GM12891 (cell line): ENCODE results near the gene CDYL.

ENCODE experiments used
- PAX5 ChIP-seq: IDR thresholded peaks from 2 replicates; pipeline ENCODE4 v1.6.1; 2011; ENCODE audit warnings: low read length, moderate library complexity, mild to moderate bottlenecking; ENCODE audit not compliant: insufficient read depth, severe bottlenecking
- POLR2A ChIP-seq: IDR thresholded peaks from 2 replicates; pipeline ENCODE4 v1.6.1; 2011; ENCODE audit warnings: low read depth, low read length, control low read depth
- POLR2AphosphoS5 ChIP-seq: IDR thresholded peaks from 2 replicates; pipeline ENCODE4 v1.6.1; 2011; ENCODE audit warnings: low read depth, low read length, control low read depth
- TAF1 ChIP-seq: IDR thresholded peaks from 2 replicates; pipeline ENCODE4 v1.6.1; 2011; ENCODE audit warnings: low read depth, low read length, control low read depth

DNA sequence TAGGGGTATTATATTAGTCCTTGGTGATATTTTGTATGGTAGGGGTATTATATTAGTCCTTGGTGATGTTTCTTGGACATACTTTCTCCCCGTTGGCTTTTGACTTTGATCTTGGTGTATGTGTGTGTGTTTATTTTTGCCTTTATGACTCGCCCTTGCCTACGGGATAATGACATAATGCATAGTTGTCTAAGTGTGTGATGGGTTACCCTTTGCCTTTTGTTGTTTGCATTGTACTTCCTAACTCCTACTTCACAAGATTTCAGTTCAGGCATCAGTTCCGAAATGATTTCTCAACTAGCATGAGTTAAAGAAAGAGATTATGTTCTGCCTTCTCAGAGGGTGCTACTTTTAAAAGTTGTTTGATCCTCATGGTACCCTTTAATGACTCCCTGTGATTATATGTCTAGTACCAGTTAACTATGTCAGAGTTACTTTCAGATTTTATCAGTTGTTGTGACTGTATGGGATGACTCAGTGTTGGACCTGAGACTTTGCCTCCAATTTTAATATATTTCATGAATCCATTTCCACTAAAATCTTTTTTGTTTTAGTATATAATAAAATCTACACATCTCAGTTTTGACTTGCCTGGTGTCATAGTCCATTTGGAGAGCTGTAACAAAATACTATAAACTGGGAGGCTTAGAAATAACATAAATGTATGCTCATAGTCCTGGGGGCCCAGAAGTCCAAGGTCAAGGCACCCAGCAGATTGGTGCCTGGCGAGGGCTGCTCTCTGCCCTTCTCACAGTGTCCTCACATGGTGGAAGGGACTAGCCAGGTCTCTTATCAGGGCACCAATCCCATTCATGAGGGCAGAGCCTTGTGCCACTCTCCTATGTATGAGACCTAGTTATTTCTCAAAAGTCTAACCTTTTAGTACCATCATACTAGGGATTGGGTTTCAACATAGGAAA lies 34.1 kb downstream of the CDYL start:
- no peak for TF ChIP-seq POLR2A
- TF ChIP-seq POLR2AphosphoS5: no peak
- TF ChIP-seq TAF1: no peak
- TF ChIP-seq PAX5: no peak
